Caki2 (cell line): ENCODE results near the gene HSFX3. TPM values are rescaled to one million over a fixed set of nuclear protein-coding genes. Genes with fewer than 3 reads are reported as not detected.
"Not testable (repeated sequence)": the region's sequence is repeated elsewhere in the genome, so short reads cannot be mapped to it uniquely, and the experiment has no call there.

Source experiments
- DNase-seq: peaks from one replicate; pipeline ENCODE4 v3.0.0-alpha.2; 2015; ENCODE audit warnings: low read depth
- in situ Hi-C: cut with HindIII; loops from 2 replicates; pipeline ENCODE4 v1.10.0; 2016; ENCODE audit warnings: low sequenced_read_pairs, low pct_unique_long_range_greater_than_20kb, mixed read lengths
- total RNA-seq: library from RNA; depleted of rRNA; stranded (reverse); fragments of >200 nt; shearing (Covaris generic); gene quantifications from 2 replicates; pipeline ENCODE4 v1.2.3, GENCODE V29; 2014; ENCODE audit warnings: low replicate concordance

HSFX3 gene
- total RNA-seq, 1 experiment from 2014 or later = not detected

DNA sequence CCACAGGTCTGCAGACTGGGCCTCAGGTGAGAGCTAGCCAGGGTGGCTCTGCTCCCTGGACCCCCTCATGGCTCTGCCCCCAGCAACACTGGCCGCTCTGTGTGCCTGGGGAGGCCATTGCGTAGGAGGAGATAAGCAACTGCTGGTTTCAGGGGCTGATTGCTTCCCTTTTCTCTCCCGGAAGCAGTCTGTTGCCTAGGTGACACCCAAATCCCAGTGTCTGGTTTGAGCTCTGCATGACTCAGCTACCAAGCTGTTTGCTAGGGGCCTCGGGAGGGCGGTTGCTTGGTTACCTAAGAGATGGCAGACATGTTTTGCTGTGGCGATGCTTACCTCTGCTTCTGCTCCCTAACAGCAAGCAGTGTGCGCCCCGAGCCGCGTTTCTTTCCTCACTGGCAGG is 24.3 kb downstream of the HSFX3 start:
- in situ Hi-C loops = not testable (repeated sequence)
- DNase-seq = peak; percentile 50

DNA sequence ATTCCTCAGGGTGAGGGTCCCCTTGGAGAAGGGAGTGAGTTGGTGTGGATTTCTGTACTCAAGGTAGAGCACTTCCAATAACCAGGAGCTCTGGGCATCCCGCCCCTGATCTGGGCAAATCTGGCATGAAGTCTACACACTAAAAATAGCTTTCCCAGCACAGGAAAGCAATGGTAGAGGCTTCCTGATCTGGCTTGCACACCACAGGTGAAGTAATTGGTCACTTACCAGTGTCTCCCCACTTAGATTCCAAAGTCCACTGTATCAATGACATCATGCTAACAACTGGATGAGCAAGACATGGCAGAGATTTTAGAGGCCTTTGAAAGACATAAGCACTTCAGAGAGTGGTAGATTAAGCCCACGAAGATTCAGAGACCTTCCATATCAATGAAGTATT is 26.8 kb downstream of the HSFX3 start:
- DNase-seq = peak; percentile 26
- in situ Hi-C loops = no loop called here

DNA sequence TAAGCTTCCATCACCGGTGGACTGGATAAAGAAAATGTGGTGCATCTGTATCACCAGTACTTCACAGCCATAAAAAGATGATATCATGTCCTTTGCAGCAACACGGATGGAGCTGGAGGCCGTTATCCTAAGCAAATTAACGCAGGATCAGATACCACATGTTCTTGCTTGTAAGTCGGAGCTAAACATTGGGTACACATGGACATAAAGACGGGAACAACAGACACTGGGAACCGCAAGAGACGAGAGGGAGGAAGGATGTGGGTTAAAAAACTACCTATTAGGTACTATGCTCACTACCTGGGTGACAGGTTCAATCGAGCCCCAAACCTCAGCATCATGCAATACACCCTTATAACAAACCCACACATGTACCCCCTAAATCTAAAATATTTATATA is 28.3 kb downstream of the HSFX3 start:
- no peak for DNase-seq
- in situ Hi-C loops = no loop called here

DNA sequence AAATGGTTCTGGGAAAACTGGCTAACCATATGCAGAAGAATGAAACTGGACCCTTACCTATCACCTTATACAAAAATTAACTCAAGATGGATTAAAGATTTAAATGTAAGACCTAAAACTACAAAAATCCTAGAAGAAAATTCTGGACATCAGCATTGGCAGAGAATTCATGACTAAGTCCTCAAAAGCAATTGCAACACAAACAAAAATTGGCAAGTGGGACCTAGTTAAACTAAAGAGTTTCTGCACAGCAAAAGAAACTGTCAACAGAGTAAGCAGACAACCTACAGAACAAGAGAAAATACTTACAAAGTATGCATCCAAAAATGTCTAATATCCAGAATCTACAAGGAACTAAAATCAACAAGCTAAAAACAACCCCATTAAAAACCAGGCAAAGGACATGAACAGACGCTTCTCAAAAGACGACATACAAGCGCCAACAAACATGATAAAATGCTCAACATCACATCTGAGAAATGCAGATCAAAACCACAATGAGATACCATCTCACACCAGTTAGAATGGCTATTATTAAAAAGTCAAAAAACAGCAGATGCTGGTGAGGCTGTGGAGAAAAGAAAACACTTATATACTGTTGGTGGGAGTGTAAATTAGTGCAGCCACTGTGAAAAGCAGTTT is 29.0 kb downstream of the HSFX3 start:
- DNase-seq, in situ Hi-C loops: not testable (repeated sequence)

DNA sequence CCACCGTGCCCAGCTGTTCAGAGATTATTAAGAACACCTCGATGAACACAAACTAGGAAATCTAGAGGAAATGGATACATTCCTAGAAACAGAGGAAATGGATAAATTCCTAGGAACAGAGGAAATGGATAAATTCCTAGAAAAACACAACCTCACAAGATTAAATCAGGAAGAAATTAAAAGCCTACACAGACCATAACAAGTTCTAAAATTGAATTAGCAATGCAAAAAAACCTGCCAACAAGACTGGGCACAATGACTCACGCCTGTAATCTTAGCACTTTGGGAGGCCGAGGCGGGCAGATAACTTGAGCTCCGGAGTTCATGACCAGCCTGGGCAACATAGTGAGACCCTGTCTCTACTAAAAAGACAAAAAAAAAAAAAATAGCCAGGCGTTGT is 31.5 kb downstream of the HSFX3 start:
- in situ Hi-C loops = no loop called here
- no peak for DNase-seq

DNA sequence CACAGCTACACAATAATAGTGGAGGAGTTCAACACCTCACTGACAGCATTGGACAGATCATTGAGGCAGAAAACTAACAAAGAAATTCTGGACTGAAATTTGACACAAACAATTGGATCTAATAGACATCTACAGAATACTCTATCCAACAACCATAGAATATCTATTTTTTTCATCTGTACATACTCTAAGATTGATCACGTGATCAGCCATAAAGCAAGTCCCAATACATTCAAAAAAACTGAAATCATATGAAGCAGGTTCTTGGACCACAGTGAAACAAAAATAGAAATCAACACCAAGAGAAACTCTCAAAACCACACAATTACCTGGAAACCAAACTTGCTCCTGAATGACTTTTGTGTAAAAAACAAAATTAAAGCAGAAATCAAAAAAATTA is 32.4 kb downstream of the HSFX3 start:
- in situ Hi-C loops = no loop called here
- no peak for DNase-seq

DNA sequence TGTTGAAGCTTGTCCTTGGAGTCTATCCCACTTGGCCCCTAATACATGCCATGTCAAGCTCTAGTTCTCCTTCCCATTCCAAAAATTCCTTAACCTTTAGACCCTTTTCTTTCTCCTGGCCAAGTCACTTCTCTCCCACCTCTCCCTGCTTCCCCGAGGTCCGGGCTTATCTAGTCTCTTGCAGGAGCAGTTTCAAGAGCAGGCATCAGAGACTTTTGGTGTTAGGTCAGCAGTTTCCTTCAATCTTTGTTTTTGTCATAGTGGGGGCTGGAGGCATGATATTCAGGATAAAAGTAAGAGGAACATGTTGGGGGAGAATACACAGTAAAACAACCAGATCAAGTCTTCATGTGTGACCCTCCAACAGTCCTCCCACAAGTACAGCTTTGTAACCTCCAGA is 33.1 kb downstream of the HSFX3 start:
- in situ Hi-C loops = no loop called here

DNA sequence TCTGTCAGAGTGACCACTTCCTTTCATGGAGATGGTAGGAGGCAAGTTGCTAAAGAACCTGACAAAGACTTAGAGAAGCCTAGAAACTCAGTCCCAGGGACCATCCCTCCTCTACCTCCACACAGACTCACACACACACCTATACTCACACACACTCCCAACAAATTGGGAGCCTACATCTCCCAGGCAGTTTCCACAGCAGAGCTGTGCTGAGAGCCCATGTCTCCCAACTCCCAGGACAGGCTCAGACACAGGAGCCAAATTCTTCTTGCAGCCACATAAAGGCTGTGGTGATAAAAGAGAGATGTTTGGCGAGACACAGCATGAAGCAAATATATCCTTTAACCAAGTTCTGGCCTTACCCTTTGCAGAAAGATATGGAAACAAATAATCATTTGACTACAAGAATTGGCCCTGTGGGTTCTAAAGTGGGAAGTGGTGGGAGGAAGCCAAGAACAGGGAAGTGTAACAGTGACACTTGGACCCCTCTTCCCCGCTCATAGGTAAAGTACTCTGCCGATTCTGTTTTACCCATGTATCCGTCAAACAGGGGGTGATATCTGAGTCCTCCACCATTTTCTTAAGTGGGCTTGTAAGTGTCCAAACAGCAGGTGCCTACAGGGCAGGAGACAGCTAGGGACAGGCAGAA is 33.6 kb downstream of the HSFX3 start:
- no peak for DNase-seq
- in situ Hi-C loops = no loop called here

More for the DNA sequence above, 33.1 kb downstream of the HSFX3 start:
- DNase-seq = no peak

DNA sequence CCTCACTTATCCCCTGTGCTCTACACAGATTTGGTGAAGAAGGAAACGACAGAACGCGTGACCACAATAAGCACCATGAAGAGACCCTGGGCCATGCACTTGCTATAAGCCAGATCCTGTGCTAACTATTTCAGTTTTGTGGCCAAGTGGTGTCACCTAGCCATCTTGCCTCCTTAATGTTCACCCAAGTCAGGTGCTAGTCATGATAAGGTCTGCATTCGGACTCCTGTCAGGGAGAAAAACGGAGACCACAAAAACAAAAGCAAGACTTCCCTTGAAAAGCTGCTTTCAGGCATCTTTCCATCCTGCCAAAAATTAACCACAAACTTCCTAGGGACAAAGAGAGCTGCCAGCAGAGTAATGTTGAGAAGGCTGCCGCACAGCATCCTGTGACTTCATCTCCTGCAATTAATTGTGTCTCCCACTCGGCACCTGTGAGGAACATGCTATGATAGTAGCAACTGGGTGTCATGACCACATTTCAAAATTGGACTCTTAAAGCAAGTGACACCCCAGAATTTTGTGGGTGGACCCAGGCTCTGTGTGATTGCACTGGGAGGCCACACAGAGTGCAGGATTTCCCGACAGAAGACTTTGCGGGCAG is 35.8 kb downstream of the HSFX3 start:
- DNase-seq = no peak
- in situ Hi-C loops = no loop called here

DNA sequence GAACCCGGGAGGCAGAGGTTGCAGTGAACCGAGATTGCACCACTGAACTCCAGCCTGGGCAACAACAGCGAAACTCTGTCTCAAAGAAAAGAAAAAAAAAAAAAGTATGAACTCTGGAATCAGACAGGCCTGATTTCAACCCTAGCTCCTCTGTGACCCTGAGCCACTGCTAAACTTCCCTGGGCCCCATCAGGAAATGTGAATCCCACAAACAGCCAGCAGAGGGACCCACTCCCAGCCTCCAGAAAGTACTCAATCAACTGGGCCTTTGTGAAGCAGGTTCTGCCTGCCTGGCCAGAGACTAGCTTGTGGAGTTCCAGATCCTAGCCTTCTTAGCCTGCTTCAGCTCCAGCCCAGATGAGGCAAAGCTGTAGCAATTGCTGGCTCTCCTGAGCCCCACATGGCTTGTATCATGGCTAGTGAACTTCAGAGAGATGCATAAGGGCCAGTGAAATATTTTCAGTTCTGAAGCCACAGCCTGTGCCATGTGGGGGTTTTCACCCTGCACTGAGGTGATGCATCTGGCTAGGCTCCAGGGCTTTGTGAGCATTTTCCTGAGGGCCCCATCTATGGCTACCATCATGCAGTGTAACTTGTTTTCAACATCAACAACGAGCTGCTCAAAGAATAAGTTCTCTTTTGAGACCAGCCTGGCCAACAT is 37.4 kb downstream of the HSFX3 start:
- no peak for DNase-seq
- in situ Hi-C loops = no loop called here

DNA sequence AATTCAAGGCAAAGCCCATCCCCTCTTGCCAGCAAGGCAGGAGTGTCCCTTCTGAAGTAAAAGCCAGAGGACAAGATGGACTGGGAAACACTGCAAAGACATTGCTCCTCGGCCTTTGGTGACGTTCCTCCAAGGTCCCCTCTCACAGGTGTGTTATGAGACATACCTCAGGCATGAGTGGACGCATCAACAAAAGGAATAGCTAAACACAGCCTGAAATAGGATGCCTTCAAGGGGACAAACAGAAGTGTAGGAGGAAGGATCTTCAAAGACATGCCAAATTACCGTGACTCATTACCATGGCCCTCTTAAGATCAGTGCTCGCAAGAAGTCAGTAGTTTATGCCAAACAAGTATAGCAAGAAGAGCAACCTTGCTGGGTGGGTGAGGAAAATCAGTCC is 38.6 kb downstream of the HSFX3 start:
- in situ Hi-C loops = no loop called here
- no peak for DNase-seq

DNA sequence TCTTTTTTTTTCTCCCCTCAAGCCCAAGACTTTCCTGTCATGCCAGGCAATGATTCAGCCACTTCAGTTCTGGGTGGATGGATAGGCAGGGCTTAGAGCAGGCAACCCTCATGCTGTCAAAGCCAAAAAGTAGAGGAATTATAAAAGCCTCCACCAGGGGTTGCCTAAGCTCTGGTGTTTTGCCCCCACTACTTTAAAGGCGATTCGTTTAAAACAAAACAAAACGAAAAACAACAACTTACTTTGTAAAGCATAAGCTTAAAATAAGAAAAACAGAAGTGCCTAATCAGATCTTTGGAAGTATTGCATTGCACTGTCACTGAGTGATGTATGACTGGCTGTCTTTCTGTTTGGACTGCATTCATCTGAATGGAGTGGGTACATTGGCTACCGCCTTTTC is 39.3 kb downstream of the HSFX3 start:
- DNase-seq = no peak
- in situ Hi-C loops = no loop called here

DNA sequence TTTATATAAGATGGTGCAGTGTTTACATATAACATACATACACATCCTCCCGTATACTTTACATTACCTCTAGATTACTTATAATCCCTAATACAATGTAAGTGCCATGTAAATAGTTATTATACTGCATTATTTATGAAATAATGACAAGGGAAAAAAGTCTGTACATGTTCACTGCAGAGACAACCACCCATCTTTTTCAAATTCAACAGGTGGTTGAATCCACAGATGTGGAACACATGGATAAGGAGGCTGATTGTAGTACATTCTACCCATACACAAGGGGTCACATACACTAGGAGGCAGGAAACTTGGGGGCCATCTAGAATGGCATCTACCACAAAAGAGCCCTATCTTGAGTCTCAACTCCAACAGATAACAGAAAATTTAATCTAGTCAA is 41.3 kb downstream of the HSFX3 start:
- in situ Hi-C loops = no loop called here
- DNase-seq = no peak

DNA sequence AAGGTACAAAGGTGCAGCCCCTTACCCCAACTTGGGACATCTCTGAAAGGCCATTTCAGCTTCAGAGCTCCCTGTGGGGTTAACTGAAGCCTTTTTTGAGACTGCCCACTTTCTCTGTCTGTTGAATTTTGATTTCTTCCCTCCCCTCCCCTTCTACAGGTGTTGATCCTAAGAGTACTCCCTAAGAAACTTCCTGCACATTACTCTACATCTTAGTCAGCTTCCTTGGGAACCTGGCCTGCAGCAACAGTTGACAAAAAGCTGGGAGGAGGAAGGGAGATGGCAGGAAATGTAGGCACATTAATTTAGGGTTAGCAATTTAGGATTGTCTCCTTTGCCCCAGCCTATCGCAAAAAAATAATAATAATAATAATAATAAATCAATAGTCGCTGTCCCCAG is 43.4 kb downstream of the HSFX3 start:
- in situ Hi-C loops = no loop called here
- no peak for DNase-seq

DNA sequence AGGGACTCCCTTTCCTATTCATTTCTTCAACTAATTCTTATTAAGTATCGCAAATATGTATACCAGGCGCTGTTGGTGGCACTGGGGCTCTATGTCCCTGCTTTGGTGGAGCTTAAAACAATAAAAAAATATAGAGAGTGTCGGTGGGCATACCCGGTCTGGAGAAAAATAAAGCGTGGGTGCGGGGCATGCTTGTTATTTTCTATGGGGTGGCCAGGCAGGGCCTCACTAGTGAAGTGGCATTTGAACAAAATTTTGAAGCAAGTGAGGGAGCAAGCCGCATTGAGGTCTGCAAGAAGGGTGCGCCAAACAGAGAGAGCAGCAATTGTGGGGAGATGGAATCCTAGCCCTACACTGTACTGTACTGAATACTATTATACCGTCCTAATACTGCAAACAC is 44.1 kb downstream of the HSFX3 start:
- in situ Hi-C loops = no loop called here
- no peak for DNase-seq

DNA sequence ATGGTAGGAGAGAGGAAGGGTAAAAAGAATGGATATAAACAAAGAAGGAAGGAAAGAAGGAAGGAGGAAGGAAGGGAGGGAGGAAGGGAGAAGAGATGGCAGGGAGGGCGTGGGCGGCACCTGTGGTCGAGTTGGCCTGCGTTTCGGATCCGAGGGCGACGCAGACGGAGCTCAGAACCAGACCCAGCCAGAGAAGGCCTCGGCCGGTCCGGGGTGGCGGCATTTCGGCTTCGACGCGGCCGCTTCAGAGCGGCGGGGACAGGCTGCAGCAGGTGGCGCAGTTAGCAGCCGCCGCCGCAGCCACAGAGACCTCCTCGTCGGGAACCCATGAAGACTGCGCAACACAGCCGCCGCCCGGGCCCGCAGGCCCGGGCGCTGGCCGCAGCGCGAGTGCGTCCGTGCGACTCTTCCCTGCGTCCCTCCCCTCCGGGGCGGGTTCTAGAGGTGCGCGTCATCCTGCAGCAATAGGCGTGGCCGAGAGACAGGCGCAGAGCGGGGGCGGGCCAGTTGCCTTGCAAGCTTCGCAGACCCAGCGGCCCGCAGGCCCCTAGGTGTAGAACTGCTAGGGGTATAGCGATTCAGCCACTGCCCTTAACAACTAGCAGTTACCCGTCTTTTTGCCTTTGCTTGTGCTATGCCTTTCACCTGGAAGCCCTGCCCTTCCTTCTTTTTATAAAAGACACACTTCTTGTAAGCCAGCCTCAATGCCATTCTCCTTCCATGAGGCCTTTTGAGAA is 44.6 kb downstream of the HSFX3 start, which contains the start of gene IDS:
TSS of gene IDS (minus strand) at position 392 of the 737 bp plus-strand sequence. CDS start at position 223, 169 bp downstream.
- DNase-seq = peak; percentile 80

DNA sequence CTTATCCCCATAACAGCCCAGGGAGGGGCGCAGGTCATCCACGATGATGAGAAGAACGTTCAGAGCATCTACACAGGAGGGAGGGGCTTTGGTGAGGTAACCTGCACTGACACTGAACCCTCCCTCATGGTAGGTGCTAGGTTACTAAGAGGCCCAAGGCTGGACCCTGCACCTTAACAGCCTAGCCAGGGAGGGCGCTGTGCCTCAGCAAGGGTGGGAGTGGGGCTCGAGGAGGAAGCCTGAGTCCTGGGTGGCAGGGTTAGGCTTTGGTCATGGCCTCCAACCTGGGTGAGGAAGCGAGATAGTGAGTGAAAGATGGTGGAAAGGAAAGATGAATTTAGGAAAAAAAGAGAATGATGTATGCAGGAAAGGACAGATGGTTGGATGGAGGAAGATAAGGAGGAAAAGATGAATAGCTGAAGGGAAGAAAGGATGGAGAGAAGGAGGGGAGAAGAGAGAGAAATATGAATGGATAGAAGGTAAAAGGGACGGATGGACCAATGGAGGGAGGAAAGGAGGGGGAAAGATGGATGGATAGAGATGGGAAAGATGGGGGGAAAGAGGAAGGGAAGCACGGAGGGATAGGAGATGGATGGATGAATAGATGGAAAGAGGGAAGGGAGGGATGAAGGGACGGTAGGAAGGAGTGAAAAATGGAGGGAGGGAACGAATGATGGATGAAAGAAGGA is 45.4 kb downstream of the HSFX3 start:
- peak; percentile 53 for DNase-seq
- in situ Hi-C loops = no loop called here

More for the DNA sequence above, 44.6 kb downstream of the HSFX3 start, which contains the start of gene IDS:
- in situ Hi-C loops = no loop called here

DNA sequence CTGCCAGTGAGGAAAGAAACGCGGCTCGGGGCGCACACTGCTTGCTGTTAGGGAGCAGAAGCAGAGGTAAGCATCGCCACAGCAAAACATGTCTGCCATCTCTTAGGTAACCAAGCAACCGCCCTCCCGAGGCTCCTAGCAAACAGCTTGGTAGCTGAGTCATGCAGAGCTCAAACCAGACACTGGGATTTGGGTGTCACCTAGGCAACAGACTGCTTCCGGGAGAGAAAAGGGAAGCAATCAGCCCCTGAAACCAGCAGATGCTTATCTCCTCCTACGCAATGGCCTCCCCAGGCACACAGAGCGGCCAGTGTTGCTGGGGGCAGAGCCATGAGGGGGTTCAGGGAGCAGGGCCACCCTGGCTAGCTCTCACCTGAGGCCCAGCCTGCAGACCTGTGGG is 46.3 kb downstream of the HSFX3 start:
- DNase-seq = peak; percentile 69
- in situ Hi-C loops = not testable (repeated sequence)
